B cell (primary cell): ENCODE data around the gene CCL22.

Experiments used
- CTCF ChIP-seq: fragments of 200-600 bp; IDR thresholded peaks from one replicate; pipeline ENCODE4 v1.8.0; 2022; ENCODE audit warnings: antibody characterized with exemption, mild to moderate bottlenecking
- EZH2 ChIP-seq: IDR thresholded peaks from 2 replicates; pipeline ENCODE4 v1.6.1; 2012; ENCODE audit warnings: borderline replicate concordance, low read depth, mild to moderate bottlenecking, moderate library complexity, low read length; ENCODE audit not compliant: insufficient read depth, poor library complexity, severe bottlenecking

- no peak for TF ChIP-seq CTCF
- no peak for TF ChIP-seq EZH2
These were observed 45.1 kb upstream of the CCL22 start for GRCh38 chr16:57313509-57313908.
